ENCODE results near the gene GRB10.
"Not testable (repeated sequence)": the region's sequence is repeated elsewhere in the genome, so short reads cannot be mapped to it uniquely, and the experiment has no call there.

Gene GRB10

GRCh38 chr7:50598460-50599343 is 184.0 kb downstream of the GRB10 start:
- no peak for DNase-seq

- no peak for DNase-seq
These were observed 186.2 kb downstream of the GRB10 start for GRCh38 chr7:50596484-50596883.

- no peak for DNase-seq
These were observed 187.1 kb downstream of the GRB10 start for GRCh38 chr7:50595491-50596102.

GRCh38 chr7:50594734-50595485 is 187.8 kb downstream of the GRB10 start:
- DNase-seq: no peak

GRCh38 chr7:50594136-50594535 is 188.6 kb downstream of the GRB10 start:
- DNase-seq: no peak

GRCh38 chr7:50592940-50593339 is 189.8 kb downstream of the GRB10 start:
- DNase-seq: no peak

- no peak for DNase-seq
These were observed 190.9 kb downstream of the GRB10 start for GRCh38 chr7:50591480-50592438.

GRCh38 chr7:50591098-50591479 is 191.6 kb downstream of the GRB10 start:
- DNase-seq: no peak

GRCh38 chr7:50590535-50590934 is 192.2 kb downstream of the GRB10 start:
- no peak for DNase-seq

- DNase-seq: no peak
These were observed 193.3 kb downstream of the GRB10 start for GRCh38 chr7:50589364-50589763.

- DNase-seq: no peak
These were observed 193.8 kb downstream of the GRB10 start for GRCh38 chr7:50588937-50589336.

- DNase-seq: no peak
These were observed 195.0 kb downstream of the GRB10 start for GRCh38 chr7:50587737-50588136.

- DNase-seq: no peak
These were observed 197.8 kb downstream of the GRB10 start for GRCh38 chr7:50584793-50585408.

GRCh38 chr7:50584386-50584785 is 198.3 kb downstream of the GRB10 start:
- no peak for DNase-seq

GRCh38 chr7:50583295-50583694 is 199.4 kb downstream of the GRB10 start:
- DNase-seq: not testable (repeated sequence)

- DNase-seq: not testable (repeated sequence)
These were observed 200.4 kb downstream of the GRB10 start for GRCh38 chr7:50582271-50582670.

- not testable (repeated sequence) for DNase-seq
These were observed 202.0 kb downstream of the GRB10 start for GRCh38 chr7:50580666-50581065.

GRCh38 chr7:50580057-50580456 is 202.6 kb downstream of the GRB10 start:
- DNase-seq: no peak

GRCh38 chr7:50578105-50578504 is 204.6 kb downstream of the GRB10 start:
- DNase-seq: not testable (repeated sequence)

- no peak for DNase-seq
These were observed 205.1 kb downstream of the GRB10 start for GRCh38 chr7:50577569-50577968.

- not testable (repeated sequence) for DNase-seq
These were observed 206.3 kb downstream of the GRB10 start for GRCh38 chr7:50576388-50576787.

- no peak for DNase-seq
These were observed 214.9 kb downstream of the GRB10 start for GRCh38 chr7:50567715-50568261.

Measured in activated T-cell treated with anti-CD3 and anti-CD28 coated beads, Interleukin-2, amount 50 U/mL, for 1 hour (primary cell).